Caki2 (cell line): ENCODE data around the gene EYA4. TPM values are rescaled to one million over a fixed set of nuclear protein-coding genes. Genes with fewer than 3 reads are reported as not detected.

Experiments used
- DNase-seq: peaks from one replicate; pipeline ENCODE4 v3.0.0-alpha.2; 2015; ENCODE audit warnings: low read depth
- in situ Hi-C: cut with HindIII; loops from 2 replicates; pipeline ENCODE4 v1.10.0; 2016; ENCODE audit warnings: low sequenced_read_pairs, low pct_unique_long_range_greater_than_20kb, mixed read lengths
- total RNA-seq: library from RNA; depleted of rRNA; stranded (reverse); fragments of >200 nt; shearing (Covaris generic); gene quantifications from 2 replicates; pipeline ENCODE4 v1.2.3, GENCODE V29; 2014; ENCODE audit warnings: low replicate concordance

The EYA4 gene
- total RNA-seq, 1 experiment from 2014 or later, result 0.17 TPM

- DNase-seq, result peak; percentile 34
- in situ Hi-C loops, result no loop called here
Measured at GRCh38 chr6:133410638-133411435, 169.7 kb downstream of the EYA4 start.

- DNase-seq, result no peak
- in situ Hi-C loops, result no loop called here
Measured at GRCh38 chr6:133411757-133412156, 170.6 kb downstream of the EYA4 start.

- in situ Hi-C loops, result no loop called here
- no peak for DNase-seq
Measured at GRCh38 chr6:133415262-133415661, 174.1 kb downstream of the EYA4 start.

GRCh38 chr6:133418108-133418507, 177.0 kb downstream of the EYA4 start:
- no peak for DNase-seq
- in situ Hi-C loops, result no loop called here

- in situ Hi-C loops, result no loop called here
- no peak for DNase-seq
Measured at GRCh38 chr6:133423242-133423641, 182.1 kb downstream of the EYA4 start.

GRCh38 chr6:133424359-133424758, 183.2 kb downstream of the EYA4 start:
- in situ Hi-C loops, result no loop called here

GRCh38 chr6:133426038-133426437, 184.9 kb downstream of the EYA4 start:
- DNase-seq, result no peak
- in situ Hi-C loops, result no loop called here

More at GRCh38 chr6:133424359-133424758, 183.2 kb downstream of the EYA4 start:
- DNase-seq, result no peak

- in situ Hi-C loops, result no loop called here
Measured at GRCh38 chr6:133428295-133428694, 187.1 kb downstream of the EYA4 start.

GRCh38 chr6:133430530-133430929, 189.4 kb downstream of the EYA4 start:
- DNase-seq, result no peak
- in situ Hi-C loops, result no loop called here

More at GRCh38 chr6:133428295-133428694, 187.1 kb downstream of the EYA4 start:
- no peak for DNase-seq

GRCh38 chr6:133431031-133431430, 189.9 kb downstream of the EYA4 start:
- in situ Hi-C loops, result no loop called here
- no peak for DNase-seq

- in situ Hi-C loops, result no loop called here
- no peak for DNase-seq
Measured at GRCh38 chr6:133432021-133432989, 191.1 kb downstream of the EYA4 start.

GRCh38 chr6:133435065-133435728, 194.0 kb downstream of the EYA4 start:
- no peak for DNase-seq
- in situ Hi-C loops, result no loop called here

- DNase-seq, result no peak
- in situ Hi-C loops, result no loop called here
Measured at GRCh38 chr6:133436652-133437051, 195.5 kb downstream of the EYA4 start.

GRCh38 chr6:133441491-133441890, 200.3 kb downstream of the EYA4 start:
- no peak for DNase-seq
- in situ Hi-C loops, result no loop called here

- in situ Hi-C loops, result no loop called here
- DNase-seq, result no peak
Measured at GRCh38 chr6:133446789-133447188, 205.6 kb downstream of the EYA4 start.

- DNase-seq, result no peak
- in situ Hi-C loops, result no loop called here
Measured at GRCh38 chr6:133447924-133448323, 206.8 kb downstream of the EYA4 start.

- in situ Hi-C loops, result no loop called here
- no peak for DNase-seq
Measured at GRCh38 chr6:133456439-133456838, 215.3 kb downstream of the EYA4 start.

- in situ Hi-C loops, result no loop called here
- no peak for DNase-seq
Measured at GRCh38 chr6:133456944-133457343, 215.8 kb downstream of the EYA4 start.

- no peak for DNase-seq
- in situ Hi-C loops, result no loop called here
Measured at GRCh38 chr6:133460101-133460500, 218.9 kb downstream of the EYA4 start.
